NCI-H2196 (cell line): ENCODE measurements around the gene IRF2BP2.

Experiments used
- DNase-seq: peaks from one replicate; lab custom pipeline; 2025; ENCODE audit not compliant: unreplicated experiment; lab: John Stamatoyannopoulos, UW

IRF2BP2 gene

DNA sequence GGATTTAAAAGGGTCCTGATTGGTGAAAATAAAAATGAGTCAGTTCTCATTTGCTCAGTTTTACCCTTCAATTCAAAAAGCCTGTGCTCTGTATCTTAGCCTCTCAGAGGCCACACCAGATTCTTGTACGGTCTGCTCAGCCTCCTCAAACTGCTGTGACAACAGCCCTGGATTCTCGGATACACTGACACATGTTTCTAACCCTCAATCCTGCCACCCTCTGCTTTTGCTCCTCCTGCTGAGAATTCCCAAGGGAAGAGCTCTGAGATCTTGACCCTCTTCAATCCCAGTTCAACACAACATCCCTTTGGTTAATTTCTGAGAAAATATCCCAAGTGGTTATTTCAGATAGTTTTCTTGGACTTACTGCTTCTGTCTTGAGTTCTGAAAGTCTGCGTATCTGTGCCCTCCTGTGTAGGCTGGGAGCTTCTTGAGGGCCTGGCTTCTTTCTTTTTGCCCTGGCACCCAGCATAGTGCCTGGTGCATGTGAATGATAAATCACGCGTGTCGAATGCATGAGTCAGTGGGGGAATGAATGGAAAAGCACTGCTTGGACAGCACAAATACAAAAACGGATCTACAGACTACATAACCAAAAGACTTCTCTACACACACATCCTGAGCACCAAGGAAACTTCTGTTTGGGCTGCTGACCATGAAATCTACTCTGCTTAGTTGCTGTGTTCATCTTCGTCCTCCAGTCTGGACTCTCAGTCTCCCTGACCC, 24.5 kb downstream of the IRF2BP2 start:
- DNase-seq = no peak

DNA sequence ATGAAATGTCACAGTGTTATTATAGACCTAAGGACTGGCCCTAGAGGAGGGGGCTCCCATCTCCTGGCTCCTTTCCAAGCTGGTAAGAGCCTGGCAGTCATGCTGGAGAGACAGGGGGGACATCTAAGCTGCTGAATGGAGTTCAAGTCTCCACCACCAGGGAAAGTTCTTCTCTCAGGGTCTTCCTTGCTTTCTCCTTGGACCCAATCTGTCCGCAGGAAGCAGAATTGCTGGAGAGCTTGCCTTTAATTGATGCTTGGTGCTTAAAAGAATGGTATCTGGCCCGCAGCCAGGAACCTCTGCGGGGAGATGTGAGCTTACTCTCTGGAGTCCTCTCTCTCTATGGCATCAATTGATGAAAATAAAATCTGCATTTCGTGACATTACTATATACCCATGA, 25.1 kb downstream of the IRF2BP2 start:
- DNase-seq = no peak

DNA sequence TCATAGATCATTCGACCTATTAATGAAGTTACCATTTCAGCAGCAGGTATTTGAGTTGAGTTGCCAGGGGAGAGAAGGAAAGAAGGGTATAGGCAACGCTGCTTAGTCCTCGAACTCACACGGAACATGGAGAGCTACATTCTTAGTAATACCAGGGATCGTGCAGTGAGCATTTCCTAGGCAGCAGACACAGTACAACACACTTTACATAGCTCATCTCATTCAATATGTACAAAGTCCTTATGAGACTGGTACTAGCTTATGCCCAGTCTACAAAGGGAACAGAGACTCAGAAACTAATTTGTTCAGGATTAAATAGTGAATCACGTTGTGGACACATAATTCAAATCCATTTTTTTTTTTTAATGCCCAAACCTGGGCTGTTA, 25.6 kb downstream of the IRF2BP2 start:
- DNase-seq = no peak

DNA sequence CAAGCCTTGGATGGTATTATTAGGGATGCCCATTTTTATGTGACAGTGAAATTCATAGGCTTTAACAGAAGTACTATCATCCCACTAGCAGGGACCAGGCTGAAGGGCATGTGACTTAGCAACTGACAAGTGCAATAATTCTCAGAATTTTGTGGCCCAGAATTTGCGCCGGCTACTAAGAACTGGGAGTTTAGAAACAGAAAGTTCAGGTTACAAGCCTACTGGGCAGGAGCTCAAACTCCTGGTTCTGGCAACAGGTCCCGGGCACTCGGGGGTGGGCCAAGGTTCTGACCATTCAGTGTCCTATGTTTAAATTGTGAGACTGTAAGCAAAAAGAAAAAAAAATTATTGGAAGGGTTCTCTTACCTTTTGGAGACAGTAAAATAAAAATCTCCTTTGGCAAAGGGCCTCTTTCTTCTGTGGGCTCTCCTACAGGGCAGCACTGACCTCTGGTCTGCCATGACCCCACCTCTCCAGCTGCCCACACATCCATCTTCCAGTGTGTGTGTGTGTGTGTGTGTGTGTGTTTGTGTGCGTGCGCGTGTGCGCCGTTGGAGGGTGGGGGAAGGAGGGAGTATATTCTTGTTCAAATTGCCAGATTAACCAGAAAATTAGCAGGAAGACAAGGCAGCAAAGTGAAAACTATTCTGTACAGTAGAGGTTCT, 26.1 kb downstream of the IRF2BP2 start:
- no peak for DNase-seq

DNA sequence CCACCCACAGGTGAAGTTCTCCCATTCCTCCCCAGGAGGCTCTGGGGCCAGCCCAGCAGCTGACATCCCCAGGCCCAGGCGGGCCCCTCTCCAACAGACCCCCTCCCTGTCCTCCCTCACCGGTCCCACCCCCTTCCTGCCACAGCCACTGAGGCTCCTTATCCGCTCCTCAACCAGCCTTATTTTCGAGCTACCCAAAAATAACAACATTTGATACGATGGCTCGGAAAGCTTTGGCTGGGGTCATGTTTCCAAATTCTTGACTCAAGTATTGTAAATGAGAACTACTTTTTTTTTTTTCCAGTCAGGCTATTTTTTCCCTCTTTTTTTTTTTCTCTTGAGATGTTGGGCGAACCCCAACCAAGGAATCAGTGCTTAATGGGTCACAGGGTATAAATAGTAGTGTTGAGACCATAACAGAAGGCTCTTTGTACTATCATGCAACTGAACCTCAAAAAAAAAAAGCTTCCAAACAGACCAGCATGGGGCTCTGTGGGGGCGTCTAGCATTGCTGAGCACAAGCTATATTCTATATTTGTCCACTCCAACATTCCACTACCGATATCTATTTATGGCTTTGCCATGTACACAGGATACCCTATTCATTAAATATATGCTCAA, 27.2 kb downstream of the IRF2BP2 start:
- DNase-seq = no peak

DNA sequence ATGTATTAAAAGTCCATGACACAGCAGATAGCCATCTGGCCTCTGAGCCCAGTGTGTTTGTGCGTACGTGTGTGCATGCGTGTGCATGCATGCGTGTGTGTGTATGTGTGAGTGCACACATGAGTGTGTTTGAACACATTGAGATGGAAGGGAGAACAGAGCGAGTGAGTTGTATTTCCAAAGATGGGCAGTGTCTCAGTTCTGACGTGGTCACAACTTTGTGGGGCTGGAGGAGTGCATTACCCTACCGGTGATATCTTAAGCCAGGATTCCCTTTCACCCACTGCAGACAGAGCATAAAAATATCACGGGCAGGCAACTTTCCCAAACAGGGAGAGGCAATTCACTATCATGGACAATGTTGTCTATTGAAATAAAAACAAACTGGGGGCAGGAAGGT, 27.8 kb downstream of the IRF2BP2 start:
- DNase-seq = no peak

DNA sequence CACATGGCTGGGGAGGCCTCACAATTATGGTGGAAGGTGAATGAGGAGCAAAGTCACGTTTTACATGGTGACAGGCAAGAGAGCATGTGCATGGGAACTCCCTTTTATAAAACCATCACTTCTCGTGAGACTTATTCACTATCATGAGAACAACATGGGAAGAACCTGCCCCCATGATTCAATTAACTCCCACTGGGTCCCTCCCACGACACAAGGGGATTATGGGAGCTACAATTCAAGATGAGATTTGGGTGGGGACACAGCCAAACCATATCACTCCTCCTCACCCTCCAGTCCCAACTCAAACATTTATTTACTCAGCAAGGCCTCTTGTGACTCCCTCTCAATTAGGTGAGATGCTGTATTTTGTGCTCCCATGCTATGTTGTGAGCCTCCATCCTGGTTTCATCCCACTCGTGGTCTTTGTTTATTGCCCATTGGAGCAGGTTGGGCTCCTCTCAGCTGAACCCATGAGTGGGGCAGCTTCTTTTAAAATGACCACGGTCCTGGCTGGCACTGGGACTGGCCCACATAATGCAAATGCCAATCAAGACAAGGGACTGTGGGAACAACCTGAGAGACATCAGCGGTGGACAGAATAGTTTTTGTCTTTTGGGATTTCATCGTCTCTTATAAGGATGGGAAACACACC, 28.8 kb downstream of the IRF2BP2 start:
- no peak for DNase-seq

DNA sequence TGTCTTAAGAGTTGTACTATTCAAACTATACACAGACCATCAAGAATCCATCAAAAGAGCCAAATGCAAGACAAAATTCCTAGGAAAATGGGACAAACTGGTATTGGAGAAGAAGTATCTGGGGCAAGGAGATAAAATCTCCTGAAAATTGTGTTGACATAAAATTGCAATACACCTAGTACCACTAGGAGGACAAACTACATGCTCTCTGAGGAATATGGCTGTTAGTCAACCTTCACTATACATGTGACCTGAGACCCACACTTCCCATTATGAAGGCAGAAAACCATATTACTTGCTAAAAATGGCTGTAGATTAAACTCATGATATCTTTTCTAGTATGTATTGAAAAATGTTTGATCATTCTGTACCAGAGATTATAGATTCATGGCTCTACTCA, 30.0 kb downstream of the IRF2BP2 start:
- no peak for DNase-seq

DNA sequence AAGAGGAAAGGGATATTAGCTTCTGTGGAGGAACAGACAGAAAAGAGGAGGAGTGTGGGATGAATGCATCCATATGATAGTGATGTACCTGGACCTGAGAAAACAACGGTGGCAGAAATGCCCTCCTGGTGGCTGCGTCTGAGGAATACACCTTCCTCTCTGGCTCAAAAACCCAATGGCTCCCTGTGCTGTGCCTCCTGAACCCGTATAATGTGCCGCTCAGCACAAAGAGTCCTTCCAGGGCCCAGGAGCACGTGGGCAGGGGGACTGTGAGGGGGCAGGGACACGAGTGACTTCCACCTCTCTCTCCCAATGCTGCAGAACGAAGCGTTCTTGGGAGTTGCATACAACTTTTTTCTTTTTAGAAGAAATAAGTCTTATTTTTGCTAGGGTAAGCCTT, 31.2 kb downstream of the IRF2BP2 start:
- DNase-seq = no peak

DNA sequence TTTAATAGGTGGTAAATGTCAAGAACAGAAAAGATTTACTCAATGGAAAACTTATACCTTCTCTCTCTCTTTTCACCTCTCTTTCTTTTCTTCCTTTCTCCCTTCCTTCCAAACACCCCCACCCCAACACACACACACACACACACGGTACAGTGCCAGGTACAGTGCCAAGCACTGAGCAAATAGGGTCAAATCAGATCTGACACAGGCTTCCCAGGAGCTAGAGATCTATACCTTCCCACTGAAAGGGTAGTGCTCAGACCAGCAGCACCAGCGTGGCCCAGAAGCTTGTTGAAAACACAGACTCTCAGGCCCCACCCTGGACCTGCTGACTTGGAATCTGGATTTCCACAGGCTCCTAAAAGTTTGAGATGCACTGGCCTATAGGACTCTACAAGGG, 31.9 kb downstream of the IRF2BP2 start:
- no peak for DNase-seq

DNA sequence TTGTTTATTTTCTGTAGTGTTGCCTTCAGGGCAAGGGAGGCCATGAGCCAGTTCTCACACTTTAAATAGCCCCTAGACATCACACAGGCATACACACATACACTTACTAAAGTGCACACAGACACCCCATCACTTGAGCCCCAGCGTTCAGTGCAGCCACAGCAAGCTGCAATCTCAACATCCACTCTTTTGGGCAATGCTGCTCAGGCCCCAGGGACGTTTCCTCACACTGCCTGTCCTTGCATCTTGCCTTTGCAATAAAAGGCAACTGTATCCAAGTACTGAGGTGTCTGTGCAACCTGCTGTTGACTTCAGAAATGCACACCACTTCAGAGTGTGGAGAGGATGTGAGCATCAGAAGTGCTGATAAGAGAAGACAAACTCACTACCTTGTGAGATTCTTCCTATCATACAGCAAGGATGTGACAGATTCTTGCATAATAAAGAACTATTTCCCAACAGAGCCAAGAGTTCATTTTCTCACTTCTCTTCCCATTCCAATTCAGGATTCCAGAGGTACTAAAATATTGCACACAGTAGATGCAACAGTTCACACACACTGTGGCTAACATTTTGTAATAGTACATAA, 36.2 kb downstream of the IRF2BP2 start:
- no peak for DNase-seq

DNA sequence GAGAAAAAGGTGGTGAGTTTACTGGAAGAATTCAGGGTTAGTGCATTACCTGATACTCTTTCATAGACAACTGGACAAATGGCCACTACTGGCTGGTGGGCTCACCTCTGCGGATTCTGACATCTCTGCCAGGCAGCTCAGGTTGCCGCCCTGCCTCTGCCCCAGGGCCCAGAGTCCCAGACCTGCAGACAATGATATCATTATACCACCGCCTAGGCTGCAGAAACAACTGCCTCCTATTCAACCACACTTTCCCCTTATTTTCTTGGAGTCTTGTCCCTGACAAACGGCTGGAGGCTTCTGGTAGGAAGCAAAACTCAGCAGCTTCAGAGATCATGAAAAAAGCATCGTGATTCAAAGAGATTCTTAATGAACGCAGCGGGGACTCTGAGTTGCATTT, 37.0 kb downstream of the IRF2BP2 start:
- no peak for DNase-seq

DNA sequence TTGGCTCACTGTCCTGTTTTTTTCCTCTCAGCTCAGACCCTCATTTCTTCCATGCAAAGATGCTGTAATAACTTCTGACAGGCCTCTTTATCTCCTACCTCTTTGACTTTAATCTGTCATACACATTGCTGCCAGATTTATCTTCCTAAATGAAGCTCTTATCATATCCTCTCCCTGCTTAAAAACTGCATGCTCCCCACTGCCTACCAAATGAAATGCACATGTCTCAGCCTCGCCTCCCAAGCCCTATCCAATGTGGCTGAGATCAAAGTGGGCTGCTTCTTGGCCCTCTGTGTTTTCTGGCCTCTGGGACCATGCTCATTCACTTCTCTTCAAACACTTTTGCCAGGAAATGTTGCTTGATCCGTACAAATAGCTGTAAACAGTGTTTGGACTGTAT, 38.3 kb downstream of the IRF2BP2 start:
- DNase-seq = no peak

DNA sequence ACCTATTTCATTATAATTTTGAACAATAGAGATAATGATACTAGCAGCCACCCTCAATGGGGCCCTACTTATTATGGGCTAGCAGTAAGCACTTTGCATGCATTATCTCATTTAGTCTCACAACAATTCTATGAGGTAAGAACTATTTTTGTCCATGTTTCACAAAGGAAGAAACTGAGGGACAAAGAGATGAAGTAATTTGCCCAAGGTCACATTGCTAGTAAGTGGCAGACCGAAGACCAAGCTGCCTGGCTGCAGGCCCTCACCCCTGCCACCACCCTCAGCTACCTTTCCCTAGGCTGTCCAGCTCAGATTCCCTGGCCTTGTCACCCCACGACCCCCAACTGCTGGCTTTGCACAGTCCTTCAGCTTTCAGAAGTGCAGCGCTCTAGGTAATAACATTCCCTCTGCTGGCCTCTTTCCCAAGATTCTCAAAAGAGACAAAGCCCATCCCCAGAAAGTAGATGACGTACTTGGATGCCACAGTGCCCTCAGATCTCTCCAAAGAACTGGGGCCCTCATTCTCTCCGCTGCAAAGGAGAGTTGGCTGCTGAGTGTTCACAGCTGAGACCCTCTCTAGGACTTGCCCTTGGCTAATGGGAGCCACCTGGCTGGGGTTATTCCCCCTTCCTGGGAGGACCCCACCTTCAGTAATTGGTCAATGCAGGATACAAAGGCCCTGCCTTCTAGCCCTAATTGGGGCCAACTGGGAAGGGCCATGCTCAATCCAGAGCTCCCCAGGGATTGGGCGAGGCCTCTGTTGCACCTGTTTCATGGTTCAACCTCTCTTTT, 39.5 kb downstream of the IRF2BP2 start:
- DNase-seq = no peak

DNA sequence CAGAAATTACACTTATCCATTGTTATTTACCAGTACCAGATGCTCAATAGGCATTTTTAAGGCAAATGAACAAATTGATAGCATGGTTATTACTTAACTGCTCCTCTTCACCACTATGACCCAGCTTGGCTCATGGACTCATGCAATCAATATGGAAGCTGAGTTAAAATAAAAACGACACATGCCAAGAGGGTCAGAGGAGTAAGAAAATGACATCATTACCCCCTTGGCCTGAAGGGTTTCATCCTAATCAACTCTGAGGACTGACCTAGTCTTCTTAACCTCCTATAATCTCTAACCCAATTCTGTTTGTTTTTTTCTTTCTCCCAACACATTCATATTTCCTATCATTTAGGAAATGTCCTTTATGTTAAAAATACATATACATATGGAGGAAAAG, 41.6 kb downstream of the IRF2BP2 start:
- no peak for DNase-seq

DNA sequence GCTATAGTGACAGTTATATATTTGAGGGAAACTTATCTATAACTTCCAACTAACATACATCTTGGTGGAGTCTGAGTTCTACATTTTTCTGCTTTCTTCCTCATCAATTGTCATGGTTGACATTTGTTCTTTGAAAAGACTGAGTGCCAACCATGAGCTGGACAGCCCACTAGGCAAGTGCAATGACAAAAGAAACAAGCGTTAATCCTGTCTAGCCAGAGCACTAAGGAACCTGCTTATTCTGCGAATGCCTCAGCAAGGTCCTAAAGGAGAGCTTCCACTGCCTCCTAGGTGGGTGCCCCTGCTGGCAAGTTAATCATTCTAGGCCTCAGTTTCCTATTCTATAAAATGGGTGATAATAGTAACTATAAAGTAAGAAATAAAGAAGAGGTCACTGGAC, 44.8 kb downstream of the IRF2BP2 start:
- DNase-seq = no peak

DNA sequence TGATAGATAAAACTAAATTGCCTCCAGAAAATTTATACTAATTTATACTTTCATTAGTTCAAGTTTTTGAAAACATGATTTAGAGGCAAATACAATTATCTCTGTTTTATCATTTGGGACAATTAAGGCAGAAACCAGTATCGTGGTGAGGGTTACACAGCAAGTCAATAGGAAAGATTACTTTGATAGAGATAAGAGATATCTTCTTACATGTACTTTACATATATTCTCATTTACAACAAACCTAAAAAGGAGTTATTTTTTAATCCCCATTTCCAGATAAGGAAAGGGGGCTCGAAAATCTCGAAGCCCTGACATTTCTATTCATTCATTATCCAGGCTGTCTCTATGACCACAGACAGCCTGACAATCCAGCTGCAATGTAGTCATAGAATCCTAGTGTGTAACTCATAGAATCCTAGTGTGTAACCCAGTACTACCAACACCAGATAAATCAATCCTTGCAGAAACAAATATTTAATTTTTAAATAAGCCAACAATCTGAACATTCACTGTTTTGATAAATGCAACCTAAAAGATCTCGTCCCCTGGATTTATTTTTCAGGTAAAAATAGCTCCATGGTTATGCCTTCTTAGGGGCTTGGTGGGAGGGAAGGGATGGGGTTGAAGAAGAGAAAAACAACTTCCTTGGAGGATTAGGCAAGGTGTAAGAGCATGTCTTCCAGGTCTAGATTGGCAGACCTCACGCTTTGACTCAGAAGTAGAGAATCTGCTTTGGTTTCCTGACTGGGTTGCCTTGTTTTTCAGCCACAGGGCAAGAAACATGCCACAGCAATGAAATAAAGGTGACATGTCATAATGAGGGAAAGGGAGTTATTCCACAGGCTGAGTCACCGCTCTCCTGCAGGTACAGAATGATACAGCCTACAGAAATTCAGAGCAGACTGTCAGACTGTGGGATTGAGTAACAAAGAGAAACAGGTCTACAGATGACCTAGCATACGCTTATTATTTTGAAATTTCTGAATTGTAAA, 45.6 kb downstream of the IRF2BP2 start:
- no peak for DNase-seq

DNA sequence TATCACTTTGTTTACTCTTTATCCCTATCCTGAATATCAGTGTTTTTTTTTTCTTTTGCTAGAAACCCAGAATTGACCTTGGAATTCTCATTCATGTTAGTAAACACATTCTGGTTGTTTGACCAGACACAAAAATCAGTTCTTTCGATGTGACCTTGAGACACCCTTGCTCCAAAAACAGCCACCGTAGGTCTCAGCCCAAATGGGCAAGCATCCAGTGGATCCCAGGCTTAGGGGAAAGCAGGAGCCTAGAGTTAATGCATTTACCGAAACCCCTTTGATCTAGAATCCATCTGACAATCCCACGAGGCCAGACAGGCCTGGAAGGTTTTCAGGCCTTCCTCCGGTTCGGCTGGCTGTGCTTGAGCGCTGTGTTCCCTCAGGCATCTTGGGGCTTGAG, 47.6 kb downstream of the IRF2BP2 start:
- DNase-seq = no peak

DNA sequence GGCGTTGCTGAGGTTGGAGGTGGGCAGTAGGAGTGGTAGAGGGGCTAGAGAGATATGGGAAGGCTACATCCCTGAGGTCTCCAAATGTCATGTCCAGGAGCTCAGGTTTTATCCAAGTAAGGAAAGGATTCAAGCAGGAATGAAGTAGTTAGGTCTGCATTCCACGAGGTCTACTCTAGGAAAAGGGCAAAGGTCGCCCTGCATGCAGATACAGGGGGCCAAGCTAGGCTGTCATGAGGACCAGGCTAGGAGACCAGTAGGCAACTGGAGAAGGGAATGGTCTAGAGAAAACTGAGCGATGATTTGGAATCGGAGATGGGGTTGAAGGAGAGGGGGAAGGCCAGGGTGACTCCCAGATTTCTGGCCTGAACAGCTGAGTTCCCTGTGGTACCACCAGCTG, 48.7 kb downstream of the IRF2BP2 start:
- no peak for DNase-seq
